Colonic mucosa (tissue), 4 donors: ENCODE data around the gene UBE2O. TPM values are rescaled to one million over a fixed set of nuclear protein-coding genes. Genes with fewer than 3 reads are reported as not detected.

Experiments
- DNase-seq: peaks from one replicate; pipeline ENCODE4 v3.0.0-alpha.2; 2020
- H3K27ac ChIP-seq: fragments of 200-600 bp; one replicate; pipeline ENCODE4 v1.8.0; 2021
- H3K27me3 ChIP-seq: fragments of 200-600 bp; one replicate; pipeline ENCODE4 v1.8.0; 2021
- H3K36me3 ChIP-seq: fragments of 200-600 bp; one replicate; pipeline ENCODE4 v1.8.0; 2021
- H3K4me1 ChIP-seq: fragments of 200-600 bp; one replicate; pipeline ENCODE4 v1.8.0; 2021; ENCODE audit warnings: mild to moderate bottlenecking
- H3K4me3 ChIP-seq: fragments of 200-600 bp; one replicate; pipeline ENCODE4 v1.8.0; 2021
- H3K9ac ChIP-seq, 2 donors: one replicate each; pipeline ENCODE4 v1.7.0; 2013; ENCODE audit warnings: control low read depth in 2 of 2, low read depth in 2 of 2, low read length in 2 of 2
- H3K9me3 ChIP-seq: fragments of 200-600 bp; one replicate; pipeline ENCODE4 v1.8.0; 2021
- CTCF ChIP-seq: fragments of 200-600 bp; IDR thresholded peaks from one replicate; pipeline ENCODE4 v1.8.0; 2022; ENCODE audit warnings: antibody characterized with exemption, mild to moderate bottlenecking
- intact Hi-C: fragments of 100-400 bp; cut with DNase I; formaldehyde crosslinking; loops from one replicate; pipeline ENCODE4 v1.14.1; 2022
- total RNA-seq, 2 donors: library from RNA; stranded (reverse); fragmentation: NEBNext Ultra II Directional in 1 of 2; extraction: Animal tissue kit (Norgen Biotek cat#: 25700) in 1 of 2; gene quantifications; one replicate each; pipeline ENCODE4 v1.2.1, GENCODE V29; 2021
- donor health status: healthy.
- donor health status: DM: no; HTN: no; CAD: no.
- donor health status: DM: no; HTN: no; CAD: no.

The UBE2O gene
- total RNA-seq, 2 donors from 2014 or later: 17.5 to 25.2 TPM

DNA sequence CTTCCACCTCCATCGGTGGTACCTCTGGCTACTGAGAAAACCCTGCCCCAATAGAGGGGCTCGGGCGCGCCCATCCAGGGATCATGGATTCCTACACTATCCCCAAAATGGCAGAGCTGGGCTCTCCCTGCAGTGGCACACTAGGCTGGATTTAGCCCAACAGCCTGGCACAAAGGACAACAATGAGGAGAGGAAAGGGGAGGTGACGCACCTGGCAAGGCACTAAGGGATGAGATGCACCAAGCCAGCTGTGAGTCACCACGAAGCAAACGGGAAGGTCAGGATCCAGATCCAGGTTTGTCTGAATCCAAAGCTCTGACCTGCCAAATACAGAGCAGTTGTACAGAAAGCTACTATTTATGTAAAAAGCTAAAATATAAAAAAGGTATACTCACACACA lies 18.1 kb downstream of the UBE2O start:
- H3K36me3 ChIP-seq: no peaks in the 10 kb centered on the region
- H3K9ac ChIP-seq: no peak overlapping the region
- no peaks in the 10 kb centered on the region for H3K4me1 ChIP-seq
- intact Hi-C loops: no loop called here
- no peak for DNase-seq
- H3K4me3 ChIP-seq: no peak overlapping the region
- no peak overlapping the region for H3K27ac ChIP-seq
- no peaks in the 10 kb centered on the region for H3K27me3 ChIP-seq
- no peaks in the 10 kb centered on the region for H3K9me3 ChIP-seq
- no peak for TF ChIP-seq CTCF

GRCh38 chr17:76433693-76434092 lies 19.3 kb downstream of the UBE2O start:
- intact Hi-C loops: no loop called here
- Histone ChIP-seq H3K4me1 (no peaks in the 10 kb centered on the region), H3K4me3 (no peak overlapping the region), H3K27ac (no peak overlapping the region), H3K9ac (no peak overlapping the region), H3K27me3 (no peaks in the 10 kb centered on the region), H3K36me3 (no peaks in the 10 kb centered on the region), H3K9me3 (no peaks in the 10 kb centered on the region)
- no peak for DNase-seq
- no peak for TF ChIP-seq CTCF

- intact Hi-C loops: no loop called here
- Histone ChIP-seq H3K36me3 (no peaks in the 10 kb centered on the region), H3K27me3 (no peaks in the 10 kb centered on the region), H3K9me3 (no peaks in the 10 kb centered on the region), H3K4me1 (peaks cover 2% of the 10 kb centered on the region), H3K27ac (no peak overlapping the region), H3K4me3 (no peak overlapping the region), H3K9ac (no peak overlapping the region)
- TF ChIP-seq CTCF: peak; percentile 29
- no peak for DNase-seq
These were observed 20.1 kb downstream of the UBE2O start for GRCh38 chr17:76432712-76433336.

GRCh38 chr17:76432004-76432403 lies 20.9 kb downstream of the UBE2O start:
- peaks cover 6% of the 10 kb centered on the region for H3K4me1 ChIP-seq
- no peak for DNase-seq
- TF ChIP-seq CTCF: no peak
- no peak overlapping the region for H3K4me3 ChIP-seq
- no peak overlapping the region for H3K27ac ChIP-seq
- intact Hi-C loops: no loop called here
- H3K27me3 ChIP-seq: no peaks in the 10 kb centered on the region
- no peak overlapping the region for H3K9ac ChIP-seq
- no peaks in the 10 kb centered on the region for H3K36me3 ChIP-seq
- H3K9me3 ChIP-seq: no peaks in the 10 kb centered on the region

DNA sequence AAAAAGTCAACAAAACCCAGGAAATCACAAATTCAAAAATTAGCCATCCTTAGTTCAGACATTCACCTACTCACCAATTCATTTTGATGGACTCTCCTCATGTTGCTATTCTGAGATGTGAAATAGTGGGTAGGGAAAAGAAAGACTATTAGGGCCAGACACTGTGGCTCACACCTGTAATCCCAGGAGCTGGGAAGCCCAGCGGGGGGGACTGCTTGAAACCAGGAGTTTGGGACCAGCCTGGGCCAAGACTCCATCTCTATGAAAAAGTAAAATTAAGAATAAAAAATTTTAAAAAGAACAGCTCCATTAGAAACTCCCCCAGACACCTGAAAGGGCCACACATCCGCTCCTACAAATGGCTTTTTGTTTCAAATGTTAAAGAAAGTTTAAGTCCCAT lies 21.4 kb downstream of the UBE2O start:
- H3K4me3 ChIP-seq: no peak overlapping the region
- no peak overlapping the region for H3K27ac ChIP-seq
- H3K36me3 ChIP-seq: no peaks in the 10 kb centered on the region
- H3K4me1 ChIP-seq: peaks cover 6% of the 10 kb centered on the region
- no peak overlapping the region for H3K9ac ChIP-seq
- DNase-seq: no peak
- no peak for TF ChIP-seq CTCF
- no peaks in the 10 kb centered on the region for H3K27me3 ChIP-seq
- intact Hi-C loops: no loop called here
- no peaks in the 10 kb centered on the region for H3K9me3 ChIP-seq
